Measurements from ENCODE around the gene SLC13A3.

SLC13A3 gene

GRCh38 chr20:46558511-46558959, 92.7 kb downstream of the SLC13A3 start:
- DNase-seq (ENCODE audit: low read depth in 3 of 3): no peak

GRCh38 chr20:46557231-46557956, 93.9 kb downstream of the SLC13A3 start:
- DNase-seq (ENCODE audit: low read depth in 3 of 3): no peak

GRCh38 chr20:46555370-46555956, 95.8 kb downstream of the SLC13A3 start:
- DNase-seq (ENCODE audit: low read depth in 3 of 3): no peak

- DNase-seq (ENCODE audit: low read depth in 3 of 3): no peak
These were observed 96.4 kb downstream of the SLC13A3 start for GRCh38 chr20:46554828-46555227.

- DNase-seq (ENCODE audit: low read depth in 3 of 3): no peak
These were observed 97.3 kb downstream of the SLC13A3 start for GRCh38 chr20:46553926-46554325.

GRCh38 chr20:46552460-46553420, 98.5 kb downstream of the SLC13A3 start:
- no peak for DNase-seq (ENCODE audit: low read depth in 3 of 3)

GRCh38 chr20:46551522-46552381, 99.5 kb downstream of the SLC13A3 start:
- DNase-seq (ENCODE audit: low read depth in 3 of 3): no peak

GRCh38 chr20:46550461-46550860, 100.8 kb downstream of the SLC13A3 start, which contains the start of gene OCSTAMP:
Gene OCSTAMP (minus strand): TSS chr20:46550654. CDS start chr20:46550560, 94 bp downstream.
- no peak for DNase-seq (ENCODE audit: low read depth in 3 of 3)

- no peak for DNase-seq (ENCODE audit: low read depth in 3 of 3)
These were observed 101.9 kb downstream of the SLC13A3 start for GRCh38 chr20:46549188-46549972.

- DNase-seq (ENCODE audit: low read depth in 3 of 3): no peak
These were observed 102.6 kb downstream of the SLC13A3 start for GRCh38 chr20:46548688-46549087.

- no peak for DNase-seq (ENCODE audit: low read depth in 3 of 3)
These were observed 103.3 kb downstream of the SLC13A3 start for GRCh38 chr20:46547995-46548394.

GRCh38 chr20:46546936-46547335, 104.3 kb downstream of the SLC13A3 start:
- DNase-seq (ENCODE audit: low read depth in 3 of 3): no peak

- no peak for DNase-seq (ENCODE audit: low read depth in 3 of 3)
These were observed 105.0 kb downstream of the SLC13A3 start for GRCh38 chr20:46546298-46546697.

GRCh38 chr20:46545827-46546138, 105.5 kb downstream of the SLC13A3 start:
- DNase-seq (ENCODE audit: low read depth in 3 of 3): no peak

- DNase-seq (ENCODE audit: low read depth in 3 of 3): no peak
These were observed 106.0 kb downstream of the SLC13A3 start for GRCh38 chr20:46545077-46545826.

- DNase-seq (ENCODE audit: low read depth in 3 of 3): no peak
These were observed 106.7 kb downstream of the SLC13A3 start for GRCh38 chr20:46544576-46544975.

GRCh38 chr20:46543959-46544358, 107.3 kb downstream of the SLC13A3 start:
- DNase-seq (ENCODE audit: low read depth in 3 of 3): no peak

- no peak for DNase-seq (ENCODE audit: low read depth in 3 of 3)
These were observed 108.2 kb downstream of the SLC13A3 start for GRCh38 chr20:46543033-46543432.

GRCh38 chr20:46541229-46541935, 109.9 kb downstream of the SLC13A3 start:
- DNase-seq (ENCODE audit: low read depth in 3 of 3): no peak
